Uterus (tissue), 2 donors: ENCODE data around the gene FARP2.

Experiments
- POLR2A ChIP-seq, 2 donors: fragments of 450-650 bp; IDR thresholded peaks; one replicate each; pipeline ENCODE4 v1.6.1; 2016; ENCODE audit warnings: antibody characterized with exemption in 2 of 2, mild to moderate bottlenecking in 1 of 2, moderate library complexity in 1 of 2
- TF ChIP-seq, protein P1 (sequence below), 4 experiments: fragments of 200-600 bp in 2 of 4; fragments of 450-650 bp in 2 of 4; sonication (generic) in 2 of 4; IDR thresholded peaks; one replicate each; pipeline ENCODE4 v1.5.1; 2016 to 2019; ENCODE audit warnings: antibody characterized with exemption in 4 of 4, mild to moderate bottlenecking in 2 of 4, moderate library complexity in 1 of 4

DNA sequence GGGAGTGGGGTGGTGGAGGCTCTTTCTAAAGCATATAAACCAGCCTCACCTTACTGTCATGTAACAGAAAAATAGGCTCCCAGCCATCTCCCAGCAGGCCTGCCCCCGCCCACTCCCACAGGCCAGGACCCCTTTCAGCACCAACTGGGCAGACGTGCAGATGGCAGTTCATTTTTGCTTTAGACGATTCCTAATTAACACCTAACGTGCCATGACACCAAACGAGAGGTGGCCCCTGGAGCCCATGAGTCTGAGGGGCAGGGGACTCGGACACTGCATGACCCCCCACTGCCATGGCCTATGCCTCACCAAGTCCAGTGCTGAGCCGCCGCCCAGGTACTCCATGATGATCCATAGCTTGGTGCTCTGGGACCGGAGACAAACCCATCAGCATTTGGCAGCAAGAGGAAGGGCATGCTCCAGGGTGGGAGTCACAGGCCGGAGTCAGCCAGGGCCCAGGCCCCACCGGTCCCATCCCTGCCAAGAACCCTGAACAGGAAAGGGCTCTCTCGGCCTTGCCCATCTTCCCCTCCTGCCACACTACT is 144.4 kb downstream of the FARP2 start:
- TF ChIP-seq, protein P1, sequence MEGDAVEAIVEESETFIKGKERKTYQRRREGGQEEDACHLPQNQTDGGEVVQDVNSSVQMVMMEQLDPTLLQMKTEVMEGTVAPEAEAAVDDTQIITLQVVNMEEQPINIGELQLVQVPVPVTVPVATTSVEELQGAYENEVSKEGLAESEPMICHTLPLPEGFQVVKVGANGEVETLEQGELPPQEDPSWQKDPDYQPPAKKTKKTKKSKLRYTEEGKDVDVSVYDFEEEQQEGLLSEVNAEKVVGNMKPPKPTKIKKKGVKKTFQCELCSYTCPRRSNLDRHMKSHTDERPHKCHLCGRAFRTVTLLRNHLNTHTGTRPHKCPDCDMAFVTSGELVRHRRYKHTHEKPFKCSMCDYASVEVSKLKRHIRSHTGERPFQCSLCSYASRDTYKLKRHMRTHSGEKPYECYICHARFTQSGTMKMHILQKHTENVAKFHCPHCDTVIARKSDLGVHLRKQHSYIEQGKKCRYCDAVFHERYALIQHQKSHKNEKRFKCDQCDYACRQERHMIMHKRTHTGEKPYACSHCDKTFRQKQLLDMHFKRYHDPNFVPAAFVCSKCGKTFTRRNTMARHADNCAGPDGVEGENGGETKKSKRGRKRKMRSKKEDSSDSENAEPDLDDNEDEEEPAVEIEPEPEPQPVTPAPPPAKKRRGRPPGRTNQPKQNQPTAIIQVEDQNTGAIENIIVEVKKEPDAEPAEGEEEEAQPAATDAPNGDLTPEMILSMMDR (IDR thresholded peaks at IDR 0.05): no peak
- no peak for TF ChIP-seq POLR2A (IDR thresholded peaks at IDR 0.05)
